Stimulated activated CD8-positive, alpha-beta memory T cell treated with anti-CD3 and anti-CD28 coated beads, Interleukin-7, amount 100 ng/mL, for 48 hours (primary cell): ENCODE measurements around the gene PRDM15.

Experiments used
- DNase-seq, 2 donors: peaks; one replicate each; pipeline ENCODE4 v3.0.0-alpha.2; 2020; ENCODE audit warnings: low read depth in 1 of 2; ENCODE audit errors: extremely low read depth in 1 of 2

The PRDM15 gene

GRCh38 chr21:41879190-41879998 is at the start of gene PRDM15:
Gene PRDM15 (minus strand): TSS chr21:41879344. CDS start chr21:41860363, 18,981 bp downstream.
- DNase-seq = peak; percentile 57 to 80

- DNase-seq = no peak
These were observed 49.6 kb upstream of the PRDM15 start for GRCh38 chr21:41928621-41929220.

GRCh38 chr21:41927727-41928409 is 48.7 kb upstream of the PRDM15 start:
- DNase-seq = no peak

GRCh38 chr21:41926807-41927171 is 47.6 kb upstream of the PRDM15 start:
- no peak for DNase-seq

GRCh38 chr21:41926117-41926806 is 47.1 kb upstream of the PRDM15 start:
- DNase-seq = no peak

GRCh38 chr21:41925767-41926116 is 46.6 kb upstream of the PRDM15 start:
- DNase-seq = no peak

- no peak for DNase-seq
These were observed 45.2 kb upstream of the PRDM15 start for GRCh38 chr21:41924368-41924754.

- DNase-seq = no peak
These were observed 44.7 kb upstream of the PRDM15 start for GRCh38 chr21:41923631-41924367.

- no peak for DNase-seq
These were observed 44.0 kb upstream of the PRDM15 start for GRCh38 chr21:41923186-41923585.

- no peak for DNase-seq
These were observed 41.9 kb upstream of the PRDM15 start for GRCh38 chr21:41921021-41921420.

- no peak for DNase-seq
These were observed 41.3 kb upstream of the PRDM15 start for GRCh38 chr21:41920476-41920875.

- no peak for DNase-seq
These were observed 40.7 kb upstream of the PRDM15 start for GRCh38 chr21:41919666-41920398.

GRCh38 chr21:41918561-41919358 is 39.6 kb upstream of the PRDM15 start:
- no peak for DNase-seq

- DNase-seq = no peak
These were observed 38.4 kb upstream of the PRDM15 start for GRCh38 chr21:41917531-41917930.

GRCh38 chr21:41916888-41917433 is 37.8 kb upstream of the PRDM15 start:
- no peak for DNase-seq

GRCh38 chr21:41914965-41915364 is 35.8 kb upstream of the PRDM15 start:
- no peak for DNase-seq

GRCh38 chr21:41914358-41914757 is 35.2 kb upstream of the PRDM15 start:
- DNase-seq = no peak

- DNase-seq = no peak
These were observed 34.1 kb upstream of the PRDM15 start for GRCh38 chr21:41913230-41913629.

GRCh38 chr21:41908829-41909228 is 29.7 kb upstream of the PRDM15 start:
- DNase-seq = no peak
